AG10803 (cell line): Measurements from ENCODE around the gene IL17C.

Experiments used
- DNase-seq: peaks from one replicate; pipeline ENCODE4 v3.0.0; 2010; ENCODE audit warnings: low read depth
- H3K4me3 ChIP-seq: 2 replicates; pipeline ENCODE4 v1.5.1; 2011; ENCODE audit warnings: mild to moderate bottlenecking, low read length, control low read depth
- TF ChIP-seq, protein P1 (sequence below): conservative IDR thresholded peaks from 2 replicates; pipeline ENCODE4 v1.5.1; 2011; ENCODE audit warnings: mild to moderate bottlenecking, low read length, control low read depth, inconsistent platforms

The IL17C gene

DNA sequence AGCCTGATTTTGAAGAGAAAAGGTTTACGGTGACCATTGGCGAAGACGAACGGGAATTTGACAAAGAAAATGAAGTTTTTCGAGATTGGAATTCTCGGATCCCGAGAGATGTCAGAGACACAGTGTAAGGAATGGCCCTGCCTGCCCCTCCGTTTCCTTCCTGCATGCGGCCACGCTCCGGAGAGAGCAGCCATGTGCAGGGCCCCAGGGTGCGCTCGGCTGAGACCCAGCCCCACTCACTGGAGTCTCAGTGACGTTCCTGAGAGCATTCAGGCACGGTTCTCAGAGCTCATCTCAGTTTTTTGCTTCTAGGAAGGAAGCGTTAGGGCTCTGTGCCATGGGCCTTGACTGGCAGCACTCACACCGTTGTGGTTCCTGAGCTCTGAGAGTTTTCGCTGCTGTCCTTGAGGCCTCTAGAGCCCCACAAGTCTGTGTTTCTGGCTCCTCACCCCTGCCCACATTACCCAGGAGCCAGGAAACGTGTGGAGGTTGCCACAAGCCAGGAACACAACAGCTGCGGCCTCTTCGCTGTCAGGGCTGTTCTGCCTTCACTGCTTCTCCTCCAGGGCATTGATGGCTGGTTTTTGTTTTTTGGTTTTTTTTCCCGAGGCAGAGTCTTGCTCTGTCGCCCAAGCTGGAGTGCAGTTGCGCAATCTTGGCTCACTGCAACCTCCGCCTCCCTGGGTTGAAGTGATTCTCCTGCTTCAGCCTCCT is 38.4 kb upstream of the IL17C start:
- TF ChIP-seq, protein P1, sequence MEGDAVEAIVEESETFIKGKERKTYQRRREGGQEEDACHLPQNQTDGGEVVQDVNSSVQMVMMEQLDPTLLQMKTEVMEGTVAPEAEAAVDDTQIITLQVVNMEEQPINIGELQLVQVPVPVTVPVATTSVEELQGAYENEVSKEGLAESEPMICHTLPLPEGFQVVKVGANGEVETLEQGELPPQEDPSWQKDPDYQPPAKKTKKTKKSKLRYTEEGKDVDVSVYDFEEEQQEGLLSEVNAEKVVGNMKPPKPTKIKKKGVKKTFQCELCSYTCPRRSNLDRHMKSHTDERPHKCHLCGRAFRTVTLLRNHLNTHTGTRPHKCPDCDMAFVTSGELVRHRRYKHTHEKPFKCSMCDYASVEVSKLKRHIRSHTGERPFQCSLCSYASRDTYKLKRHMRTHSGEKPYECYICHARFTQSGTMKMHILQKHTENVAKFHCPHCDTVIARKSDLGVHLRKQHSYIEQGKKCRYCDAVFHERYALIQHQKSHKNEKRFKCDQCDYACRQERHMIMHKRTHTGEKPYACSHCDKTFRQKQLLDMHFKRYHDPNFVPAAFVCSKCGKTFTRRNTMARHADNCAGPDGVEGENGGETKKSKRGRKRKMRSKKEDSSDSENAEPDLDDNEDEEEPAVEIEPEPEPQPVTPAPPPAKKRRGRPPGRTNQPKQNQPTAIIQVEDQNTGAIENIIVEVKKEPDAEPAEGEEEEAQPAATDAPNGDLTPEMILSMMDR = no peak
- H3K4me3 ChIP-seq = no peak overlapping the region
- no peak for DNase-seq

DNA sequence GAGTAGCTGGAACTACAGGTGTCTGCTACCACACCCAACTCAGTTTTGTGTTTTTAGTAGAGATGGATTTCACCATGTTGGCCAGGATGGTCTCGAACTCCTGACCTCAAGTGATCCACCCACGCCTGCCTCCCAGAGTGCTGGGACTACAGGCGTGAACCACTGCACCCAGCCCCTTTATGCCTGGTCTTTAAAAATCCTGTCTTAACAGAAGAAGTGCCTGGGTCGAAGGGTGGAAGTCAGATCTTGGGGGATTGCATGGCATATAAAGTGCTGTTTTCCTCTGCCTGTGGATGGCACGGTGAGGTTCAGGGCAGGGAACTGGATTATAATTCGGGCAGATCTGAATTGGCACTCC is 37.9 kb upstream of the IL17C start:
- H3K4me3 ChIP-seq = no peak overlapping the region
- no peak for DNase-seq
- TF ChIP-seq, protein P1 = no peak

DNA sequence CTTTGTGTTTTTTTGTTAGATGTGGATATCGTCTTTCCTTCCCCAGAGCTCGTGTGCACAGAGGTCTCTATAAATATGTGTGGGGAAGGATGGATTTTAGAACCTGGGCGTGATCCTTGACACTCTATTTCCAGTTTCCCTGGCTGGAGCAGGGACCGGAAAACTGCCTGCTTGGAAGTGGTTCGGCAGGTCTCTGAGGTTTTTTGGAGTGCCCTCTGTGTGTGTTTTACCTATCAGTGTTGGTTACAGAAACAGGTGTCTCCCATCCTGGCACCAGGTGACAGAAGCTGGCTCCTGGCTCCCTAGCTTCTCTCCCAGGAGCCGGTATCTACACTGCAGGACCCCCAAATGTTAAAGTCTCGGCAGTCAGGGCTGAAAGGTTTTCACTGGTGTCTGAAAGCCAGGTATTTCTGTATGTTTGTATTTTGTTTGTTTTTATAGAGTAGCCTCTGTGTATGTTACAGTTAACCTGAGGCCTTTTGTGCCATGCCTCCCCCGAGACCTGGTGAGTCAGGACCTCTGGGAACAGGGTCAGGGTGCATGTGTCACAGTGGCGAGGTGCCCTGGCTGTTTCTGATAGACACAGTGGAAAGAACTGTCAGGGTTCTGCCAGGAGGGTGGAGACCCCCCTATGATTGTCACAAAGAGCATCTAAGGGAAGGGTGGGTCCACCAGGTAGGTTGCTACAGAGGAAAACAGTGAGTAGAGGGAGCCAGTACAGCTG is 36.9 kb upstream of the IL17C start:
- no peak for DNase-seq
- H3K4me3 ChIP-seq = no peak overlapping the region
- TF ChIP-seq, protein P1 = no peak

DNA sequence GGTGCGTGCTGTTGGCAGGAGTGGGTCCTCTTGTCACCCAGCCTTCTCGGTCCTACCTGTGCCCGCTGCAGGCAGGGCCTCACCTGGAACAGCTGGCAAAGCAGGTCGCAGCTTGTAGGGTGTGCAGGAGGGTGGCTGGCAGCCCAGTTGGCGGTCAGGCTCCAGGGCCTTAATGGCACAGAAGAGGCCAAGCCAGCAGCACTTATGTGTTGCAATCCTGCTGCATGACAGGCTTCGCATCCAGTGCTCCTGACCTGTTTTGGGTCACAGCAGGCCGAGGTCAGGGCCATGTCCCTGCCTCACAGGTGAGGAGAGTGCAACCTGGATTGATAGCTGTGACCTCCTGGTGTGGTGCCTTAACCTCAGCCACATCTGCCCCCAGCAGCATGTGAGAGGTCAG is 36.3 kb upstream of the IL17C start:
- TF ChIP-seq, protein P1 = no peak
- no peak for DNase-seq
- H3K4me3 ChIP-seq = no peak overlapping the region

DNA sequence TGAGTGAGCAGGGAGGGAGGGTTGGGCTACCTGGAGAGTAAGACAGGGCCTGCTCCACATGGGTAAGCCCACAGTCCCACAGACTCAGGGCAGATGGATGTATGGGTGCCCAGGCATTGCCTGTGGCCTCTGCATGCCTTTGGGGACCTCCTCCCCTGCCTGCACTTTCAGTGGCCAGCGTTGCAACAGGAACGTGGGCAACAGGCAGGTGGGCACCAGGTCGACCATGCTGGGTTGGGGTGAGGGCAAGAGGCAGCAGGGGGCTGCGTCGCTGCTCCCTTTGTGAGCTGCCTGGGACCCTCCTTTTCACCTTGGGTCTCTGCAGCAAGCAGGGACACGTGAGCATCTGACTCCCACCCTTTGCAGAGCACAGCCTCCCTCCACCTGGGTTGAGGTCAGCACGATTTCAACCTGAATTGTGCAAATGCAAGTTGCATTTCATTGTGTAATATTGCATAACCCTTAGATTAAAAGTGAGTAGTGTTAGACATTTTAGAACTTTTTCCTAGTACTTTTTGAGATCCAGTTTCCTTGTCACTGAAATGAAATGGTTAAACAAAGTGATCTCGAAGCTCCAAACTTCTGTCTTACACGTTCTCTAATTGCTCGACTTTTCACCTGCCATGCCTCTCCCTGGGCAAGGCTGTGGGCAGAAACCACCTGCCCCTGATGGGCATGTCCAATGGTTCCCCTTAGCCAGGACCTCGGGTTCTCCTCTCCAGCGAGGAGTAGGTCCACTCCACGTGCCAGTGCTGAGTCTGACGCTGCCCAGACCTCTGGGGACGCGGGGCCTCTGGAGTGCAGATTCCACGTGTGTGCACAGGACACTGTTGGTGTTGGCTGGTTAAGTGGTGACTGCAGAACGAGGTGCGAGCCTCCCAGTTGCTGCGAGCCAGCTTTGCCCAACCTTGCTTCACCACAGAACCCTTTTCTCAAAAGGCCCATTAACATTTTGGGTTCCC is 32.9 kb upstream of the IL17C start:
- H3K4me3 ChIP-seq = no peak overlapping the region
- DNase-seq = no peak
- TF ChIP-seq, protein P1 = no peak

DNA sequence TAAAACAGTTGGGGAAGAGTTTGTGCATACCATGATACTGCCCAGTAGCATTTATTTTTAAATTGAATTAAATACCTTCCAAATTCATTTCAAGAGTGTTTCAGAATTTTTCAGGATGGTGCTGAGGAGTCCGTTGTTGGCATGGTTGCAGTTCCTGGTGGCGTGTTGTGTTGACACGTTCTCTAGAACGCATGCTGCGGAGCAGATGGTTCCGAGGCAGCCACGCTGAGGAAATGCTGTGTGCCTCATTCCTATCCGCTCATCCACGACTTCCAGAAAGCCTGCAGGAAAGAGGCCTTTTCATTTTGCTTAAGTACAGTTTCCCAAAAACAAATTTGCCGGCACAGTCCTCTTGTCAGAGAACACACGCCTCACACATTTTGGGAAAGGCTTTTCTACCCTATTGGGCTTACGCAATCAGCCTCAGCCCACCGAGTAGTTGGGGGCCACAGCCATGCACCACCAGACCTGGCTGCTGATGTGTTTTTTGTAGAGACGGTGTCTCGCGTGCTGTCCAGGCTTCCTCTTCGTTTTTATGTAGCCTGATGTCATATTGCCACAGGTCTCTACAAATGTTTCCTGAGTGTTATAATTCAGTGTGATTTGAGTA is 32.1 kb upstream of the IL17C start:
- DNase-seq = no peak
- TF ChIP-seq, protein P1 = no peak
- H3K4me3 ChIP-seq = no peak overlapping the region
